ENCODE measurements around the gene GALNT17. TPM values are rescaled to one million over a fixed set of nuclear protein-coding genes. Genes with fewer than 3 reads are reported as not detected.

Gene GALNT17
- total and polyA plus RNA-seq, 12 donors = 15.1 to 87.0 (median 55.4) TPM

DNA sequence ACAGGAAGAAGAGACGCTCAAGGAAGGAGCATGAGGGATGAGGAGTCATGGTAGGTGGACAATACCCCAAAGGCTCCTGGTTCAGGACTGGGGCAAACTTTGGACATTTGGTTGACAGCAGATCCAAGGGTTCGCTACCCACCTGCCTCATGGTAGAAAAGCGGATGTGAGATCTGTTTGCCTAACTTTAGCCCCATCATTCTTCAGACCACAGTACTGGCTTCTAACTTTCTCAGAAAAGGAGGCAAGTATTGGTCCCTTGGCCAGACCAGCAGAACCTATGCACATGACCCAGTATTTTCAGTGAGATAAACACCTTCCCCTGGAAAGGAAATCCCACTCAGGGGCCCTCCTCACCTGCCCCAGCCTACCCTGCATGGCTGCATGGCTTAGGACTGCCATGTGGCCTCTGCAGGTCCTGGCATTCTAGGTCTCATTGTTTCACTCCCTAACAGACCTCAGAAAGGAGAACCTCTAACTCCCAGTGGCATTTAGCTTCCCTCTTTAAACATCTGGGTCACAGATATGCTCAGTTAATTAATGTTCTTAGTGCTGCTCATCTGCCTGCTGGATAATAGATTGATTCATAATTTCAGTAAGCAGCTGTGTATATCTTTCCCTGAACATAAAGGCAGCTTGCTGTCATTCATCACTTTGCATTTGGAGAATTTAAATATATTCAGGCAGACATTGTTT, 574.1 kb downstream of the GALNT17 start:
- H3K4me3 ChIP-seq = no peak overlapping the region
- TF ChIP-seq, protein P1, sequence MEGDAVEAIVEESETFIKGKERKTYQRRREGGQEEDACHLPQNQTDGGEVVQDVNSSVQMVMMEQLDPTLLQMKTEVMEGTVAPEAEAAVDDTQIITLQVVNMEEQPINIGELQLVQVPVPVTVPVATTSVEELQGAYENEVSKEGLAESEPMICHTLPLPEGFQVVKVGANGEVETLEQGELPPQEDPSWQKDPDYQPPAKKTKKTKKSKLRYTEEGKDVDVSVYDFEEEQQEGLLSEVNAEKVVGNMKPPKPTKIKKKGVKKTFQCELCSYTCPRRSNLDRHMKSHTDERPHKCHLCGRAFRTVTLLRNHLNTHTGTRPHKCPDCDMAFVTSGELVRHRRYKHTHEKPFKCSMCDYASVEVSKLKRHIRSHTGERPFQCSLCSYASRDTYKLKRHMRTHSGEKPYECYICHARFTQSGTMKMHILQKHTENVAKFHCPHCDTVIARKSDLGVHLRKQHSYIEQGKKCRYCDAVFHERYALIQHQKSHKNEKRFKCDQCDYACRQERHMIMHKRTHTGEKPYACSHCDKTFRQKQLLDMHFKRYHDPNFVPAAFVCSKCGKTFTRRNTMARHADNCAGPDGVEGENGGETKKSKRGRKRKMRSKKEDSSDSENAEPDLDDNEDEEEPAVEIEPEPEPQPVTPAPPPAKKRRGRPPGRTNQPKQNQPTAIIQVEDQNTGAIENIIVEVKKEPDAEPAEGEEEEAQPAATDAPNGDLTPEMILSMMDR (IDR thresholded peaks at IDR 0.05) = no peak
- no peak for DNase-seq
- peaks cover 0 to 16% (median 0%) of the 10 kb centered on the region in 11 donors for H3K9me3 ChIP-seq
- H3K27ac ChIP-seq = no peak overlapping the region
- no peaks in the 10 kb centered on the region for H3K27me3 ChIP-seq
- H3K4me1 ChIP-seq = no peaks in the 10 kb centered on the region
- no peak for ATAC-seq
- intact Hi-C loops (cut with DNase I) = no loop called here
- H3K36me3 ChIP-seq = no peaks in the 10 kb centered on the region
- 86 to 87% methylated on average over 3 of the region's 3 CpGs for WGBS, 2 donors

DNA sequence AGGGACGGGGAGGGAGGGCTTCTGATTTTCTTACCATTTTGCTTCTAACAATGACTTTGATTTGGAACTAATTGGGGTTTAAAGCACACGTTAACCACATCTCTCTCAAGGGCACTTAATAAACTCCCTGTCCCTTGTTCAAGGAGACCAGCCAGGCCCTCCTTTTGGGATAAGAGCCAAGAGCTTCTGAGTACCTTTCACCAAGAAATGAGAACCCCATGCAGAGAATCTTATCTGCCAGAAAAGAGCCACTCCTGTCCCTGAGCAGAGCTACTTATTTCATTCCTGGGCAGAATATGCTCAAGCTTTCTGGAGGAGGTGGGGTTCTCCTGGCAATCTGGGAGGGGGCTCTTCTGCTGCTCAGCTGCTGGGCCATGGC, 574.6 kb downstream of the GALNT17 start:
- H3K4me1 ChIP-seq = no peaks in the 10 kb centered on the region
- ATAC-seq (no peak), DNase-seq (no peak)
- H3K36me3 ChIP-seq = no peaks in the 10 kb centered on the region
- WGBS, 2 donors = 32 to 36% methylated on average over 2 of the region's 2 CpGs
- intact Hi-C loops (cut with DNase I) = no loop called here
- TF ChIP-seq, protein P1 (IDR thresholded peaks at IDR 0.05) = no peak
- H3K27me3 ChIP-seq = no peaks in the 10 kb centered on the region
- H3K27ac ChIP-seq = no peak overlapping the region
- H3K4me3 ChIP-seq = no peak overlapping the region
- peaks cover 0 to 16% (median 0%) of the 10 kb centered on the region in 11 donors for H3K9me3 ChIP-seq

DNA sequence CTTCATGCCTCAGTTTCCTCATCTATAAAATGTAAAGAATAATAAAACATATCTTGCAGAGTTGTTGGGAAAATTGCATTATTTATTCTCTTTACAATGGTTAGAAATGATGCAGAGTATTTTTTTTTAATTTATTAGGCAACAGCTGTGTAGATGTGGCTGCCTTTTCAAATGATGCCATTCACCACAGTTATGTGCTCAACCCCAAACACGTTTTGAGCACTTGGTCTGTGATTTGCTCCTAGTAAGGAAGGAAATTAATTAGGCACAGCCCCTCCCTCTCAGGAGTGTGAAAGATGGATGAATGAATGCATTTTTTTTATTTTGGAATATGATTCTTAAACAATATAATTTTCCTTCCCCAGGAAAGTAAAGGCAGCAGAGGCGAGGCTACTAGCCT, 575.1 kb downstream of the GALNT17 start:
- ATAC-seq = no peak
- no peak for DNase-seq
- H3K9me3 ChIP-seq = peaks cover 0 to 16% (median 0%) of the 10 kb centered on the region in 11 donors
- no peaks in the 10 kb centered on the region for H3K36me3 ChIP-seq
- intact Hi-C loops (cut with DNase I) = no loop called here
- H3K27ac ChIP-seq = no peak overlapping the region
- no peaks in the 10 kb centered on the region for H3K4me1 ChIP-seq
- H3K27me3 ChIP-seq = no peaks in the 10 kb centered on the region
- H3K4me3 ChIP-seq = no peak overlapping the region
- WGBS, 2 donors = 76 to 81% methylated on average over 2 of the region's 2 CpGs
- TF ChIP-seq, protein P1 (IDR thresholded peaks at IDR 0.05) = no peak

DNA sequence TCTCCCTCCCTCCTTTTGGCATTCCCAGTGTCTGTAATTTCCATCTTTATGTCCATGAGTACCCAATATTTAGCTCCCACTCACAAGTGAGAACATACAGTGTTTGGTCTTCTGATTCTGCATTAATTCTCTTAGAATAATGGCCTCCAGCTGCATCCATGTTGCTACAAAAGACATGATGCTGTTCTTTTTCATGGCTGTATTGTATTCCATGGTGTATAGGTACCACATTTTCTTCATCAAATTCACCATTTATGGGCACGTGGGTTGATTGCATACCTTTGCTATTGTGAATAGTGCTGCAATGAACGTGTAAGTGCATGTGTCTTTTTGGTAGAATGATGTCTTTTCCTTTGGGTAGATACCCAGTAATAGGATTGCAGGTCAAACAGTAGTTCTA, 576.8 kb downstream of the GALNT17 start:
- no peak overlapping the region for H3K4me3 ChIP-seq
- WGBS, 2 donors = 76 to 86% methylated on average over 2 of the region's 2 CpGs
- no peak for ATAC-seq
- H3K27me3 ChIP-seq = no peaks in the 10 kb centered on the region
- peaks cover 0 to 8% (median 0%) of the 10 kb centered on the region in 9 donors for H3K4me1 ChIP-seq
- no peak for DNase-seq
- TF ChIP-seq, protein P1 (IDR thresholded peaks at IDR 0.05) = no peak
- peaks cover 0 to 16% (median 0%) of the 10 kb centered on the region in 11 donors for H3K9me3 ChIP-seq
- intact Hi-C loops (cut with DNase I) = no loop called here
- H3K27ac ChIP-seq = no peak overlapping the region
- no peaks in the 10 kb centered on the region for H3K36me3 ChIP-seq
